ENCODE data around the gene AGR3. TPM values are rescaled to one million over a fixed set of nuclear protein-coding genes. Genes with fewer than 3 reads are reported as not detected.

AGR3 gene
- total RNA-seq, 1 donor from 2014 or later: not detected

Other genes starting within 250 kb of the AGR3 start
- 29.5 TPM for gene ANKMY2, start 236.2 kb downstream of the AGR3 start, total RNA-seq
- 30.8 TPM for gene BZW2, start 235.8 kb downstream of the AGR3 start, total RNA-seq
- 30.7 TPM for gene TSPAN13, start 128.2 kb downstream of the AGR3 start, total RNA-seq
- 0.40 TPM for gene AGR2, start 77.0 kb downstream of the AGR3 start, total RNA-seq